Hepatocyte (in vitro differentiated cells): ENCODE measurements around the gene TOX3. TPM values are rescaled to one million over a fixed set of nuclear protein-coding genes. Genes with fewer than 3 reads are reported as not detected.

Source experiments
- DNase-seq: peaks from one replicate; pipeline ENCODE4 v3.0.0-alpha.2; 2016; ENCODE audit warnings: low spot score
- H2AFZ ChIP-seq: fragments of 200-600 bp; sonication (generic); 2 replicates; pipeline ENCODE4 v1.6.0; 2016; ENCODE audit warnings: antibody characterized with exemption, mild to moderate bottlenecking
- H3K27ac ChIP-seq: fragments of 200-600 bp; sonication (generic); 2 replicates; pipeline ENCODE4 v1.5.1; 2016; ENCODE audit warnings: mild to moderate bottlenecking
- H3K27me3 ChIP-seq: fragments of 200-600 bp; sonication (generic); 2 replicates; pipeline ENCODE4 v1.6.1; 2016
- H3K36me3 ChIP-seq: fragments of 200-600 bp; sonication (generic); replicated peaks from 2 replicates; pipeline ENCODE4 v1.5.1; 2016; ENCODE audit warnings: low read depth; ENCODE audit not compliant: insufficient read depth
- H3K4me1 ChIP-seq: fragments of 200-600 bp; sonication (generic); 2 replicates; pipeline ENCODE4 v1.5.1; 2016; ENCODE audit warnings: mild to moderate bottlenecking, moderate library complexity; ENCODE audit not compliant: insufficient read depth
- H3K4me2 ChIP-seq: fragments of 200-600 bp; sonication (generic); 2 replicates; pipeline ENCODE4 v1.6.0; 2016
- H3K4me3 ChIP-seq: fragments of 200-600 bp; sonication (generic); 2 replicates; pipeline ENCODE4 v1.5.1; 2016; ENCODE audit warnings: mild to moderate bottlenecking
- H3K79me2 ChIP-seq: fragments of 200-600 bp; sonication (generic); 2 replicates; pipeline ENCODE4 v1.6.0; 2017; ENCODE audit warnings: mild to moderate bottlenecking
- H3K9me2 ChIP-seq: fragments of 200-600 bp; sonication (generic); replicated peaks from 2 replicates; pipeline ENCODE4 v1.6.0; 2017; ENCODE audit warnings: mild to moderate bottlenecking; ENCODE audit not compliant: insufficient read depth
- H3K9me3 ChIP-seq: fragments of 200-600 bp; sonication (generic); 2 replicates; pipeline ENCODE4 v1.5.1; 2016; ENCODE audit warnings: low read depth, mild to moderate bottlenecking
- H4K20me1 ChIP-seq: fragments of 200-600 bp; sonication (generic); 2 replicates; pipeline ENCODE4 v1.6.0; 2016; ENCODE audit warnings: mild to moderate bottlenecking; ENCODE audit not compliant: insufficient read depth, poor library complexity, severe bottlenecking
- CTCF ChIP-seq: fragments of 200-600 bp; sonication (generic); IDR thresholded peaks from 2 replicates; pipeline ENCODE4 v1.5.1; 2016; ENCODE audit warnings: antibody characterized with exemption, mild to moderate bottlenecking; ENCODE audit not compliant: poor library complexity
- EZH2 ChIP-seq: fragments of 200-600 bp; sonication (generic); IDR thresholded peaks from 2 replicates; pipeline ENCODE4 v1.6.1; 2016; ENCODE audit warnings: antibody characterized with exemption, mild to moderate bottlenecking, borderline replicate concordance
- EZH2phosphoT487 ChIP-seq: fragments of 200-600 bp; sonication (generic); IDR thresholded peaks from one replicate; pipeline ENCODE4 v1.6.1; 2018; ENCODE audit warnings: antibody characterized with exemption, mild to moderate bottlenecking, low read depth, moderate library complexity; ENCODE audit not compliant: unreplicated experiment, severe bottlenecking
- WGBS: methylation state at CpG from one replicate; pipeline ENCODE4 v1.1.6; 2016; ENCODE audit warnings: low lambda C conversion rate; ENCODE audit errors: missing lambda C conversion rate; 5-methylcytosine and 5-hydroxymethylcytosine counted together
- polyA plus RNA-seq: library from polyadenylated mRNA; unstranded; fragments of >200 nt; fragmentation: Nextera tagmentation; extraction: Ambion mirVana; gene quantifications from 2 replicates; pipeline ENCODE4 v1.2.1, GENCODE V29; 2016
- total RNA-seq: library from RNA; depleted of rRNA; stranded (reverse); fragments of >200 nt; gene quantifications from 2 replicates; pipeline ENCODE4 v1.2.3, GENCODE V29; 2014

The TOX3 gene
- total and polyA plus RNA-seq, 2 experiments from 2014 or later: 11.8 to 23.6 TPM

- no peaks in the 10 kb centered on the region for H3K36me3 ChIP-seq
- H4K20me1 ChIP-seq: no peaks in the 10 kb centered on the region
- no peak overlapping the region for H2AFZ ChIP-seq
- H3K9me2 ChIP-seq: no peaks in the 10 kb centered on the region
- H3K79me2 ChIP-seq: peaks cover 27% of the 10 kb centered on the region
- no peak overlapping the region for H3K4me3 ChIP-seq
- peaks cover 5% of the 10 kb centered on the region for H3K4me1 ChIP-seq
- peaks cover 28% of the 10 kb centered on the region for H3K27me3 ChIP-seq
- TF ChIP-seq CTCF (no peak), EZH2 (no peak), EZH2phosphoT487 (no peak)
- DNase-seq: no peak
- no peaks in the 10 kb centered on the region for H3K9me3 ChIP-seq
- WGBS: 36% methylated on average over 10 of the region's 10 CpGs
- H3K4me2 ChIP-seq: peak overlapping the region; percentile 75
- peak overlapping the region; percentile 86 for H3K27ac ChIP-seq
Measured at GRCh38 chr16:52548261-52549010, 1.5 kb upstream of the TOX3 start.

GRCh38 chr16:52547834-52548215 lies 882 bp upstream of the TOX3 start:
- Histone ChIP-seq H3K27me3 (peaks cover 28% of the 10 kb centered on the region), H2AFZ (peak overlapping the region; percentile 50), H3K27ac (peak overlapping the region; percentile 86), H3K79me2 (peaks cover 33% of the 10 kb centered on the region), H4K20me1 (no peaks in the 10 kb centered on the region), H3K9me3 (no peaks in the 10 kb centered on the region), H3K4me1 (peaks cover 5% of the 10 kb centered on the region), H3K4me3 (peak overlapping the region; percentile 11), H3K4me2 (peak overlapping the region; percentile 75), H3K9me2 (no peaks in the 10 kb centered on the region), H3K36me3 (no peaks in the 10 kb centered on the region)
- TF ChIP-seq CTCF: no peak
- WGBS: 57% methylated on average over 8 of the region's 8 CpGs
- DNase-seq: no peak

- DNase-seq: peak; percentile 44
- H4K20me1 ChIP-seq: no peaks in the 10 kb centered on the region
- H3K36me3 ChIP-seq: no peaks in the 10 kb centered on the region
- no peaks in the 10 kb centered on the region for H3K9me2 ChIP-seq
- peak overlapping the region; percentile 74 for H3K27ac ChIP-seq
- peak overlapping the region; percentile 74 for H3K4me3 ChIP-seq
- H3K27me3 ChIP-seq: peaks cover 23% of the 10 kb centered on the region
- H3K79me2 ChIP-seq: peaks cover 47% of the 10 kb centered on the region
- H3K4me2 ChIP-seq: peak overlapping the region; percentile 85
- H3K9me3 ChIP-seq: no peaks in the 10 kb centered on the region
- H3K4me1 ChIP-seq: peaks cover 5% of the 10 kb centered on the region
- 0% methylated on average over 9 of the region's 79 CpGs for WGBS
- TF ChIP-seq EZH2phosphoT487 (no peak), EZH2 (no peak), CTCF (no peak)
- peak overlapping the region; percentile 11 for H2AFZ ChIP-seq
Measured at GRCh38 chr16:52546291-52547003, 496 bp downstream of the TOX3 start.
